ENCODE measurements around the gene PLXNA1.

DNA sequence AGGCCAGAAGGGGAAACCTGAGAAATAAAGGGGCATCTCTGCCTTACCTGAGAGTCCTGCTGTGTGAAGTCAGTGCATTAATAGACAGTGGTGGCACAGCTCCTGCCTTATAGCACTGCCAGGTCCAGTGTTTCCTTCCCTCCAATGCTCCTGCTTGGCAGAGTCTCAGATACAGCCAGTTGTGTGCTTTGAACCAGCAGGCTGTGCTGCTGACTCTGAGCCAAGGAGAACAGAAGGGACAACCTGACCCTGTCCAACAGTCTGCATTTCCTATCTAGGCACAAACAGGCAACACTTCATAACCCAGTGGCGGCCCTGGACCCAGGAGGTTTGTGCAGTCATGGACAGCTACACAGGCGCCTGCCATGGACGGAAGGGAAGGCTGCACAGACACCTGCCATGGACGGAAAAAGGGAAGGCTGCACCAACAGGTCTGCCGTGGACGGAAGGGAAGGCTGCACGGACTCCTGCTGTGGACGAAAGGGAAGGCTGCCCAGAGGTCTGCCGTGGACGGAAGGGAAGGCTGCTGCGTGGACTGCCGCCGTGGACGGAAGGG lies 33.9 kb upstream of the PLXNA1 start:
- TF ChIP-seq POLR2A (IDR thresholded peaks at IDR 0.05; ENCODE audit: low read depth, low read length) = no peak
- TF ChIP-seq TAF1 (IDR thresholded peaks at IDR 0.05; ENCODE audit: borderline replicate concordance, low read depth, low read length) = no peak
